GM10266 (cell line): Measurements from ENCODE around the gene CD38.

Experiments used
- DNase-seq: peaks from one replicate; pipeline ENCODE4 v3.0.0; 2012; ENCODE audit errors: extremely low spot score
- TF ChIP-seq, protein P1 (sequence below): IDR thresholded peaks from 2 replicates; pipeline ENCODE4 v1.5.1; 2012; ENCODE audit warnings: mild to moderate bottlenecking, low read depth; ENCODE audit not compliant: control insufficient read depth, insufficient read depth; ENCODE audit errors: missing control alignments

Gene CD38

DNA sequence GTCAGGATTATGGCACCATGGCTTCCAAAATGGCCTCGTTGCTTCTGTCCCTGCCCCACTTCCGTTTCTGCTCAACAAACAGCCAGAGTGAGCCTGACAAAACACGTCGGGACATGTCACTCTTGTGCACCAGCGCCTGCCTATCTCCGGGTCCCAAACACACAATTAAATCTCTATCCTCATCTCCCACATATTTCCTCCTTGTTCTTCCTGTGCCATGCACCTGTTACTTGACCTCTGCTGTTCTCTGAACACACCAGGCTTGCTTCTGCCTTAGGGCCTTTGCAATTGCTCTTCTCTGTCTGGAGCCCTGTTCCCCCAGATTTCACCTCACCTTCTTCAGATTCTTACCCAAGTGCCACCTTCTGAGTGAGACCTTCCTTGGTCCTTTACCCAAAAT lies 12.7 kb upstream of the CD38 start:
- DNase-seq = no peak
- TF ChIP-seq, protein P1, sequence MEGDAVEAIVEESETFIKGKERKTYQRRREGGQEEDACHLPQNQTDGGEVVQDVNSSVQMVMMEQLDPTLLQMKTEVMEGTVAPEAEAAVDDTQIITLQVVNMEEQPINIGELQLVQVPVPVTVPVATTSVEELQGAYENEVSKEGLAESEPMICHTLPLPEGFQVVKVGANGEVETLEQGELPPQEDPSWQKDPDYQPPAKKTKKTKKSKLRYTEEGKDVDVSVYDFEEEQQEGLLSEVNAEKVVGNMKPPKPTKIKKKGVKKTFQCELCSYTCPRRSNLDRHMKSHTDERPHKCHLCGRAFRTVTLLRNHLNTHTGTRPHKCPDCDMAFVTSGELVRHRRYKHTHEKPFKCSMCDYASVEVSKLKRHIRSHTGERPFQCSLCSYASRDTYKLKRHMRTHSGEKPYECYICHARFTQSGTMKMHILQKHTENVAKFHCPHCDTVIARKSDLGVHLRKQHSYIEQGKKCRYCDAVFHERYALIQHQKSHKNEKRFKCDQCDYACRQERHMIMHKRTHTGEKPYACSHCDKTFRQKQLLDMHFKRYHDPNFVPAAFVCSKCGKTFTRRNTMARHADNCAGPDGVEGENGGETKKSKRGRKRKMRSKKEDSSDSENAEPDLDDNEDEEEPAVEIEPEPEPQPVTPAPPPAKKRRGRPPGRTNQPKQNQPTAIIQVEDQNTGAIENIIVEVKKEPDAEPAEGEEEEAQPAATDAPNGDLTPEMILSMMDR = no peak

DNA sequence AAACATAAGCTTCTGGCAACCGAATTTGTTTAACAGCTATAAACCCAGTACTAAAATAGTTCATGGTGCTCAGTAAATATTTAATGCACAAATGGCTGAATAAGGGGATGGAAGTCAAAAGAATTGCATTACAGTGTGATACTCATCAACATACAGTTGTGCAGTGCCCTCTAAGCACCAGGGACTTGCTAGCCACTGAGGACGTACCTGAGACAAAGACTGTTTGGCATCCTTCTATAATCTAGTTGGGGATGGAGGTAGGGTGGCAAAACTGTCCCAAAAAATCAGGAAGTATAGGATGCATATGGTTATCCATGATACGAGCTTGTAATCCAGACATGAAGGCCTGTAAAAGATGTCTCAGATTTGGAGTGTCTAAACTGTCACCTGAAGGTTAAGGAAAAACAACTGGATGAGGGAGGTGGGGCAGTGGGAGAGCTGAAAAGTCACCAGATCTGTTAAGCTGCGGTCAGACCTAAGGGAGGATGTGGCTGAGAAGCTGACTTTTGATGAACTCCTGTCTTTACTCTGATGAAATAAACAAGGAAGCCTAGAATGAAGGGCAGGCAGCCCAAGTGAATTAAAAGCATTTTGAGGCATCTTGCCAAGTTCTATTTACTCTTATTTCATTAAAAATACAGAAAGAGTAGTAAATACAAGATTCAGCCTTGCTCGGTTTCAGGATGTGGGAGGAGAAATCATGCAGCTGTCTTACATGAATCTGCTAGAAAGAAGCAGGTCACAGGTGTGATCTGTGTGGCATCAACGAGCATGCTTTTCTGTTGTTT lies 12.0 kb upstream of the CD38 start:
- TF ChIP-seq, protein P1 = no peak
- no peak for DNase-seq

DNA sequence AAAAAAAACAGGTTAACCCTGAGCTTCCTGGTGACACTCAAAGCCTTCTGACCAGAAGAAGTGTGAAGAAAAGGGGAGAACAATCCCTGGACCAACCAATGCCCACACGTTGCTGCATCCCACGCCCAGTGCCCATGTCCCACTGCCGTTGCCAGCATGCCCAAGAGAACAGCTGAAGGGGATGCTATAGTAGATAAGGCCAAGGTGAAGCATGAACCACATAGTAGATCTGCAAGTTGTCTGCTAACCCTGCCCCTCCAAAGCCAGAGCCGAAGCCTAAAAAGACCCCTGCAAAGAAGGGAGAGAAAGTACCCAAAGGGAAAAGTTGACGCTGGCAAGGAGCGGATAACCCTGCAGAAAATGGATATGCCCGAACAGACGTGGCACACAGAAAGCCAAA lies 11.3 kb upstream of the CD38 start:
- no peak for DNase-seq
- TF ChIP-seq, protein P1 = no peak

DNA sequence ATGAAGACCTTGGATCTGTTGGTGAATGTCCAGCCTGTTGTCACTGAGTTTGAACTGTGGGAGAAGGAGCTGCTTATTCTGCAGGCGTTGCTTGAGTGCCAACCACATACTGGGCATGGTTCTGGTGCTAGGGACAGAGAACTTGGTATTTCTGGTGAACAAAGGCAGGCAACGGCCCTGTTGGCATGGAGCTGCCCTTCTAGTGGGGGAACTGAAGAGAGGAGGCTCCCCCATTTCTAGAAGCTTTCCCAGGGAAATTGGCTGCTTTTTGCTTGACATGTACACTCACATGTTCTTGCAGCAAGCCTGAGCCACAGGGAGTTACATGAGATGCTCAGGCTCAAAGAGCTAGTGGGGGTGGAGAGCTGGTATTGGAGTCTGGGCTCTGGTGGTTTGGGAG lies 8.9 kb upstream of the CD38 start:
- DNase-seq = no peak
- TF ChIP-seq, protein P1 = no peak

DNA sequence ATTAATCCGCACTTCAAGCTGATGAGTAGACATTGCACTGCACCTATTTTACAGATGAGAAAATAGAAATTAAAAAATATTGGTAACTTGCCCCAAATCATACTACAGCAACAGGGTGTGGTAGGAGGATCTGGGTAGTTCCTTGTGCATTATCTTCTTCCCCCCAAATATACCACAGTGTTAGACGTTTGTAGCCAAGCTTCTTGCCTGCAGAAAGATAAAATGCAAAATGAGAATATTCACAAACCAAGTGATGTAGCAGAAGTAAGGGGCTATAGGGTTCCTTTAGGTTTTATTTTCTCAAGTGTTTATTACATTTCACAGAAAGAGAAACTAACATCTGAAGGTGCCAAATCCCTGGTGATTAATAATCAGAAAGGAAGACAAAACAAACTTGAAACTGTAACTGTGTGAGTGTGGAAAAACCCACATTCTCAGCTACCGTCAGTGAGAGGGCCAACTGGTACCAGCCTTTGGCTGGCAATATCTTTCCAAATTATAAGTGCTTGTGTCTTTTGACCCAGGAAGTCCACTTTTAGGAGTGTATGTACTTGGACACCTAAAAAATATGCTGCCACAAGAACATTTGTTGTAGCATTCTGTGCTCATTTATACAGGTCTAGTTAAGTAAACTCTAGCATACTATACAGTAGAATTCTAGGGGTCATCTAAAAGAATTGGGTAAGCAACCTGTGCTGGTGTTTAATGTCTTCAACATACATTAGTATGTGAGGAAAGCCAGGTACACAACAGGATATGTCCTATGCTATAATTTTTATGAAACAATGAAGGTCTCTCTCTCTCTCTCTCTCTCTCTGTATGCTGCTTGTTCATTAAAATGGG lies 6.7 kb upstream of the CD38 start:
- no peak for DNase-seq

DNA sequence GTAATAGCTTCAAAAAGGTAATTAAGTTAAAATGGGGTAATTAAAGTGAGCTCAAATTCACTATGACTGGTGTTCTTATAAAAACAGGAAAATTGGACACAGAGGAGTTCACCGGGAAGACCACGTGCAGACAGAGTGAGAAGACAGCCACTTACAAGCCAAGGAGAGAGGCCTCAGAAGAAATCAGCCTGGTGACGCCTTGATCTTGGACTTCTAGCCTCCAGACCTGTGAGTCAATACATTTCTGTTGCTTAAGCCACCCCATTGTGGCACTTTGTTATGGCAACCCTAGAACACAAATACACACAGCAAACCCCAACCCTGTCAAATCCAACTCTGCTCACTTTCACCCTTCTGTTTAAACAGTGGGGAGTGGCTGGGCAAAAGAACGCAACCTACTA lies 4.1 kb upstream of the CD38 start:
- TF ChIP-seq, protein P1 = no peak
- no peak for DNase-seq

More for the DNA sequence above, 6.7 kb upstream of the CD38 start:
- TF ChIP-seq, protein P1 = no peak
